HepG2 (cell line): ENCODE data around the gene C22orf39. TPM values are rescaled to one million over a fixed set of nuclear protein-coding genes. Genes with fewer than 3 reads are reported as not detected.
A peak's percentile ranks its signal among the peaks of the same experiment; 100 is the strongest.

Experiments used
- ASH2L ChIP-seq: fragments of 300-600, 200-600 bp; sonication (generic); IDR thresholded peaks from 2 replicates; pipeline ENCODE4 v1.7.0; 2017; ENCODE audit warnings: low read depth, mild to moderate bottlenecking, moderate library complexity, mixed read lengths, low read length; ENCODE audit not compliant: insufficient read length
- CBX2 ChIP-seq, 2 experiments: fragments of 200-600 bp in 1 of 2; sonication (generic); formaldehyde crosslinking in 1 of 2; IDR thresholded peaks; 2 replicates each; pipeline versions ENCODE4 v1.7.0 to v1.8.1; 2018 to 2022; ENCODE audit warnings: low read depth in 2 of 2, low read length in 1 of 2, mild to moderate bottlenecking in 1 of 2, missing genetic modification reagents in 1 of 2
- CHCHD3 ChIP-seq: sonication (generic); formaldehyde crosslinking; IDR thresholded peaks from 2 replicates; pipeline ENCODE4 v1.8.0; 2022; ENCODE audit warnings: mild to moderate bottlenecking, missing genetic modification reagents, moderate library complexity
- HIVEP1 ChIP-seq: sonication (generic); formaldehyde crosslinking; IDR thresholded peaks from 2 replicates; pipeline ENCODE4 v1.4.0; 2020; ENCODE audit warnings: mild to moderate bottlenecking, missing genetic modification reagents
- KDM2A ChIP-seq: sonication (generic); formaldehyde crosslinking; IDR thresholded peaks from 2 replicates; pipeline ENCODE4 v1.4.0; 2020; ENCODE audit warnings: low read depth, missing genetic modification reagents, borderline replicate concordance
- KMT2B ChIP-seq: IDR thresholded peaks from 2 replicates; pipeline ENCODE4 v1.6.1; 2016; ENCODE audit warnings: missing genetic modification reagents, missing compliant biosample characterization
- MATR3 ChIP-seq: sonication (generic); formaldehyde crosslinking; IDR thresholded peaks from 2 replicates; pipeline ENCODE4 v1.4.0; 2020; ENCODE audit warnings: missing genetic modification reagents
- MXI1 ChIP-seq: IDR thresholded peaks from 3 replicates; pipeline ENCODE4 v1.6.1; 2012; ENCODE audit warnings: low read depth, low read length, inconsistent platforms, borderline replicate concordance
- NBN ChIP-seq: fragments of 450-650 bp; conservative IDR thresholded peaks from 2 replicates; pipeline ENCODE4 v1.6.1; 2017
- NCOA1 ChIP-seq: sonication (generic); formaldehyde crosslinking; IDR thresholded peaks from 2 replicates; pipeline ENCODE4 v1.9.0; 2021; ENCODE audit warnings: missing genetic modification reagents
- NR3C1 ChIP-seq: sonication (generic); formaldehyde crosslinking; IDR thresholded peaks from 2 replicates; pipeline ENCODE4 v1.4.0; 2020; ENCODE audit warnings: missing genetic modification reagents
- PCBP1 ChIP-seq: fragments of 200-400 bp; formaldehyde crosslinking; IDR thresholded peaks from 2 replicates; pipeline ENCODE4 v1.6.1; 2017; ENCODE audit warnings: mild to moderate bottlenecking, low read depth, low read length, borderline replicate concordance
- PITX1 ChIP-seq: sonication (generic); formaldehyde crosslinking; IDR thresholded peaks from 2 replicates; pipeline ENCODE4 v1.5.1; 2020; ENCODE audit warnings: mild to moderate bottlenecking, missing genetic modification reagents
- POLR2AphosphoS5 ChIP-seq: IDR thresholded peaks from 2 replicates; pipeline ENCODE4 v1.6.1; 2012; ENCODE audit warnings: low read depth, low read length
- RXRB ChIP-seq: IDR thresholded peaks from 2 replicates; pipeline ENCODE4 v1.6.1; 2016; ENCODE audit warnings: borderline replicate concordance, missing genetic modification reagents, missing compliant biosample characterization
- SIN3A ChIP-seq: IDR thresholded peaks from 2 replicates; pipeline ENCODE4 v1.6.1; 2011; ENCODE audit warnings: low read depth, mild to moderate bottlenecking, control low read depth, low read length, borderline replicate concordance
- SIX1 ChIP-seq: sonication (generic); formaldehyde crosslinking; IDR thresholded peaks from 2 replicates; pipeline ENCODE4 v1.4.0; 2020; ENCODE audit warnings: missing genetic modification reagents, borderline replicate concordance
- ZBTB1 ChIP-seq: sonication (generic); formaldehyde crosslinking; IDR thresholded peaks from 2 replicates; pipeline ENCODE4 v1.4.0; 2020; ENCODE audit warnings: missing genetic modification reagents, borderline replicate concordance
- ZNF33A ChIP-seq: sonication (generic); formaldehyde crosslinking; IDR thresholded peaks from 2 replicates; pipeline ENCODE4 v1.5.1; 2020; ENCODE audit warnings: missing genetic modification reagents, mild to moderate bottlenecking, moderate library complexity, borderline replicate concordance
- ZNF430 ChIP-seq: sonication (generic); formaldehyde crosslinking; IDR thresholded peaks from 2 replicates; pipeline ENCODE4 v1.9.0; 2021; ENCODE audit warnings: mild to moderate bottlenecking, missing genetic modification reagents
- ZNF451 ChIP-seq: sonication (generic); formaldehyde crosslinking; IDR thresholded peaks from 2 replicates; pipeline ENCODE4 v1.5.0; 2020; ENCODE audit warnings: mild to moderate bottlenecking, missing genetic modification reagents
- ZNF552 ChIP-seq: sonication (generic); formaldehyde crosslinking; IDR thresholded peaks from 2 replicates; pipeline ENCODE4 v1.9.0; 2022; ENCODE audit warnings: missing genetic modification reagents, mild to moderate bottlenecking, borderline replicate concordance
- ZNF652 ChIP-seq: IDR thresholded peaks from 2 replicates; pipeline ENCODE4 v1.6.1; 2016; ENCODE audit warnings: low read depth, borderline replicate concordance
- polyA plus RNA-seq, 8 experiments: library from polyadenylated mRNA; depleted of rRNA in 3 of 8; stranded (reverse) in 7 of 8; unstranded in 1 of 8; fragments of >200 nt; fragmentation: Illumina TruSeq in 4 of 8; extraction: Trizol in 4 of 8; gene quantifications; 2 replicates each; pipeline versions ENCODE4 v1.2.1 to v1.2.3, GENCODE V29; 2011 to 2016; ENCODE audit warnings: low read depth in 4 of 8, missing spikeins in 1 of 8, mixed read lengths in 1 of 8; ENCODE audit not compliant: insufficient read depth in 1 of 8
- total RNA-seq, 5 experiments: library from RNA; depleted of rRNA; stranded (reverse); fragments of >200 nt; fragmentation: Illumina TruSeq; extraction: Trizol; gene quantifications; 2 replicates each; pipeline ENCODE4 v1.2.3, GENCODE V29; 2016; ENCODE audit warnings: low read depth in 1 of 5
- TF ChIP-seq, protein P1 (sequence below): sonication (generic); formaldehyde crosslinking; conservative IDR thresholded peaks from 2 replicates; pipeline ENCODE4 v1.4.0; 2020; ENCODE audit warnings: missing genetic modification reagents
- TF ChIP-seq, protein P2 (sequence below): IDR thresholded peaks from 2 replicates; pipeline ENCODE4 v1.6.1; 2016; ENCODE audit warnings: low read depth, borderline replicate concordance
- TF ChIP-seq, protein P3 (sequence below), 2 experiments: sonication (generic) in 1 of 2; formaldehyde crosslinking in 1 of 2; IDR thresholded peaks; 2 replicates each; pipeline versions ENCODE4 v1.5.1 to v1.6.1; 2011 to 2020; ENCODE audit warnings: borderline replicate concordance in 1 of 2, low read depth in 1 of 2, low read length in 1 of 2, mild to moderate bottlenecking in 1 of 2, missing genetic modification reagents in 1 of 2, moderate library complexity in 1 of 2
- TF ChIP-seq, protein P4 (sequence below): sonication (generic); formaldehyde crosslinking; IDR thresholded peaks from 2 replicates; pipeline ENCODE4 v1.8.0; 2022; ENCODE audit warnings: mild to moderate bottlenecking, missing genetic modification reagents

The C22orf39 gene
- total and polyA plus RNA-seq, 2 of the 13 experiments (the other 11 are each of a cell fraction or from before 2014, with no cell fraction given) = 23.4 to 26.4 TPM

DNA sequence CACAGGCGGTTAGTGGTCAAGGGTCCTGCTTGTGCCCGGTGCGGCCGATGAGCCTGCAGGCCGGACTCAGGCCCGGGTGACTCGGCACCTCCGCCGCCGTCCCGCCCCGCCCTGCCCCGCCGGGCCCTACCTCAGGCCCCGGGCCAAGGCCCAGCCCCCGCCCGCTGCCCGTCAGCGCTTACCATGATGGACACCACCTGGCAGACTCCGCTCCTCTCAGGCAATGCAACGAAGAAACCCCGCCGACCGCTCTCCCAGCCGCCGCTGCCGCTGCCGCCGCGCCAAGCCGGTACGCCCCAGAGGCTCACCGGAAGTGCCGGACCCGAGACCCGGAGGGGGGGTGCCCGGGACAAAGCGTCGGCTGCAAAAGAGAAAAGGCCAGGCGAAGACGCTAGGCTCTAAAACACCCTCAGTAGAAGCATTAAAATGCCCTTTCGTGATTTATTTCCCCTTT is 31.4 kb upstream of the C22orf39 start, which contains the start of gene UFD1 (continued):
- TF ChIP-seq, protein P1, sequence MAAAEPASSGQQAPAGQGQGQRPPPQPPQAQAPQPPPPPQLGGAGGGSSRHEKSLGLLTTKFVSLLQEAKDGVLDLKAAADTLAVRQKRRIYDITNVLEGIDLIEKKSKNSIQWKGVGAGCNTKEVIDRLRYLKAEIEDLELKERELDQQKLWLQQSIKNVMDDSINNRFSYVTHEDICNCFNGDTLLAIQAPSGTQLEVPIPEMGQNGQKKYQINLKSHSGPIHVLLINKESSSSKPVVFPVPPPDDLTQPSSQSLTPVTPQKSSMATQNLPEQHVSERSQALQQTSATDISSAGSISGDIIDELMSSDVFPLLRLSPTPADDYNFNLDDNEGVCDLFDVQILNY (CRISPR knock-in tag) = 0 out of 2 replicates have a peak, but pooled peaks have one; percentile 23
- TF ChIP-seq, protein P2, sequence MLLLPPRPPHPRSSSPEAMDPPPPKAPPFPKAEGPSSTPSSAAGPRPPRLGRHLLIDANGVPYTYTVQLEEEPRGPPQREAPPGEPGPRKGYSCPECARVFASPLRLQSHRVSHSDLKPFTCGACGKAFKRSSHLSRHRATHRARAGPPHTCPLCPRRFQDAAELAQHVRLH = no peak
- TF ChIP-seq CBX2 (IDR thresholded peaks at IDR 0.05; ENCODE audit: low read depth, low read length) (no peak), CBX2 (CRISPR knock-in tag; IDR thresholded peaks at IDR 0.05; ENCODE audit: low read depth) (no peak), SIX1 (CRISPR knock-in tag) (0 out of 2 replicates have a peak, but pooled peaks have one; percentile 11), MXI1 (no peak; the same call in 2 of the 3 replicates), MATR3 (CRISPR knock-in tag) (no peak), NCOA1 (CRISPR knock-in tag) (no peak), ZNF552 (CRISPR knock-in tag) (no peak), POLR2AphosphoS5 (peak; percentile 54), SIN3A (peak; percentile 87; the same call in 1 of the 2 replicates), HIVEP1 (no peak), NR3C1 (no peak), ASH2L (peak; percentile 76), ZNF430 (CRISPR knock-in tag) (no peak), ZNF33A (CRISPR knock-in tag) (no peak), ZNF451 (CRISPR knock-in tag) (no peak), KDM2A (CRISPR knock-in tag) (peak; percentile 28; the same call in 1 of the 2 replicates), NBN (no peak), ZBTB1 (CRISPR knock-in tag) (no peak), CHCHD3 (CRISPR knock-in tag) (no peak), RXRB (CRISPR knock-in tag) (no peak), ZNF652 (CRISPR knock-in tag) (no peak), PCBP1 (0 out of 2 replicates have a peak, but pooled peaks have one; percentile 61), KMT2B (CRISPR knock-in tag) (peak; percentile 47; the same call in 1 of the 2 replicates), PITX1 (CRISPR knock-in tag) (no peak)
- TF ChIP-seq, protein P3, sequence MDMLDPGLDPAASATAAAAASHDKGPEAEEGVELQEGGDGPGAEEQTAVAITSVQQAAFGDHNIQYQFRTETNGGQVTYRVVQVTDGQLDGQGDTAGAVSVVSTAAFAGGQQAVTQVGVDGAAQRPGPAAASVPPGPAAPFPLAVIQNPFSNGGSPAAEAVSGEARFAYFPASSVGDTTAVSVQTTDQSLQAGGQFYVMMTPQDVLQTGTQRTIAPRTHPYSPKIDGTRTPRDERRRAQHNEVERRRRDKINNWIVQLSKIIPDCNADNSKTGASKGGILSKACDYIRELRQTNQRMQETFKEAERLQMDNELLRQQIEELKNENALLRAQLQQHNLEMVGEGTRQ (IDR thresholded peaks at IDR 0.05; ENCODE audit: low read depth, low read length) = no peak
- TF ChIP-seq, protein P3 (CRISPR knock-in tag; IDR thresholded peaks at IDR 0.05; ENCODE audit: borderline replicate concordance) = no peak
- TF ChIP-seq, protein P4, sequence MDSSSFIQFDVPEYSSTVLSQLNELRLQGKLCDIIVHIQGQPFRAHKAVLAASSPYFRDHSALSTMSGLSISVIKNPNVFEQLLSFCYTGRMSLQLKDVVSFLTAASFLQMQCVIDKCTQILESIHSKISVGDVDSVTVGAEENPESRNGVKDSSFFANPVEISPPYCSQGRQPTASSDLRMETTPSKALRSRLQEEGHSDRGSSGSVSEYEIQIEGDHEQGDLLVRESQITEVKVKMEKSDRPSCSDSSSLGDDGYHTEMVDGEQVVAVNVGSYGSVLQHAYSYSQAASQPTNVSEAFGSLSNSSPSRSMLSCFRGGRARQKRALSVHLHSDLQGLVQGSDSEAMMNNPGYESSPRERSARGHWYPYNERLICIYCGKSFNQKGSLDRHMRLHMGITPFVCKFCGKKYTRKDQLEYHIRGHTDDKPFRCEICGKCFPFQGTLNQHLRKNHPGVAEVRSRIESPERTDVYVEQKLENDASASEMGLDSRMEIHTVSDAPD = no peak
